Choroid plexus epithelial cell (primary cell): ENCODE measurements around the gene SLC35F3.
A peak's percentile ranks its signal among the peaks of the same experiment; 100 is the strongest.

ENCODE experiments used
- DNase-seq: peaks from one replicate; pipeline ENCODE4 v3.0.0-alpha.2; 2010; ENCODE audit warnings: low read depth
- H3K4me3 ChIP-seq: 2 replicates; pipeline ENCODE4 v1.5.1; 2011; ENCODE audit warnings: low read depth, mild to moderate bottlenecking, control low read depth, low read length, moderate library complexity
- CTCF ChIP-seq: conservative IDR thresholded peaks from 2 replicates; pipeline ENCODE4 v1.5.1; 2011; ENCODE audit warnings: low read depth, mild to moderate bottlenecking, control low read depth, inconsistent platforms, low read length, moderate library complexity

Gene SLC35F3

GRCh38 chr1:234103198-234103597 lies 198.7 kb downstream of the SLC35F3 start:
- TF ChIP-seq CTCF: no peak
- no peak for DNase-seq
- H3K4me3 ChIP-seq: no peak overlapping the region

- no peak for TF ChIP-seq CTCF
- no peak overlapping the region for H3K4me3 ChIP-seq
- no peak for DNase-seq
Observed at GRCh38 chr1:234106032-234106431, 201.6 kb downstream of the SLC35F3 start.

- no peak for DNase-seq
- TF ChIP-seq CTCF: no peak
- H3K4me3 ChIP-seq: no peak overlapping the region
Observed at GRCh38 chr1:234107416-234108021, 203.0 kb downstream of the SLC35F3 start.

GRCh38 chr1:234108921-234109320 lies 204.4 kb downstream of the SLC35F3 start:
- no peak for DNase-seq
- no peak overlapping the region for H3K4me3 ChIP-seq
- no peak for TF ChIP-seq CTCF

GRCh38 chr1:234109840-234110239 lies 205.4 kb downstream of the SLC35F3 start:
- no peak overlapping the region for H3K4me3 ChIP-seq
- TF ChIP-seq CTCF: no peak
- no peak for DNase-seq

- no peak for TF ChIP-seq CTCF
- H3K4me3 ChIP-seq: no peak overlapping the region
- peak; percentile 10 for DNase-seq
Observed at GRCh38 chr1:234111458-234112142, 207.1 kb downstream of the SLC35F3 start.
